GM21381 (cell line): Measurements from ENCODE around the gene TRIM60.
"Not testable (repeated sequence)": the region's sequence is repeated elsewhere in the genome, so short reads cannot be mapped to it uniquely, and the experiment has no call there.

ENCODE experiments used
- ATAC-seq: cut with Tn5 transposase; IDR thresholded peaks from one replicate; pipeline ENCODE4 v1.9.1; 2021; ENCODE audit warnings: mild to moderate bottlenecking, moderate library complexity; ENCODE audit not compliant: unreplicated experiment

The TRIM60 gene

GRCh38 chr4:165052627-165053026 lies 20.8 kb downstream of the TRIM60 start:
- ATAC-seq: no peak

GRCh38 chr4:165053645-165054044 lies 21.8 kb downstream of the TRIM60 start, which contains the start of gene TRIM75:
TSS of gene TRIM75 (plus strand) at chr4:165053866. CDS start at chr4:165059148, 5,282 bp downstream.
- no peak for ATAC-seq

- no peak for ATAC-seq
Measured at GRCh38 chr4:165055601-165056000, 23.8 kb downstream of the TRIM60 start.

GRCh38 chr4:165058666-165059065 lies 26.9 kb downstream of the TRIM60 start:
- no peak for ATAC-seq

- ATAC-seq: no peak
Measured at GRCh38 chr4:165059386-165059785, 27.6 kb downstream of the TRIM60 start.

GRCh38 chr4:165060938-165061337 lies 29.1 kb downstream of the TRIM60 start:
- ATAC-seq: no peak

GRCh38 chr4:165070560-165070959 lies 38.8 kb downstream of the TRIM60 start:
- ATAC-seq: no peak

- not testable (repeated sequence) for ATAC-seq
Measured at GRCh38 chr4:165073346-165073745, 41.5 kb downstream of the TRIM60 start.

- ATAC-seq: no peak
Measured at GRCh38 chr4:165077034-165077578, 45.3 kb downstream of the TRIM60 start.

- no peak for ATAC-seq
Measured at GRCh38 chr4:165079476-165079875, 47.7 kb downstream of the TRIM60 start.

GRCh38 chr4:165084787-165085186 lies 53.0 kb downstream of the TRIM60 start:
- not testable (repeated sequence) for ATAC-seq

- no peak for ATAC-seq
Measured at GRCh38 chr4:165085946-165086345, 54.1 kb downstream of the TRIM60 start.

GRCh38 chr4:165088366-165088765 lies 56.6 kb downstream of the TRIM60 start:
- no peak for ATAC-seq
